HepG2 (cell line): ENCODE data around the gene ATIC. TPM values are rescaled to one million over a fixed set of nuclear protein-coding genes. Genes with fewer than 3 reads are reported as not detected.
A peak's percentile ranks its signal among the peaks of the same experiment; 100 is the strongest.

Experiments
- BCL6 ChIP-seq: IDR thresholded peaks from 2 replicates; pipeline ENCODE4 v1.6.1; 2016; ENCODE audit warnings: missing genetic modification reagents, missing compliant biosample characterization
- CHCHD3 ChIP-seq: sonication (generic); formaldehyde crosslinking; IDR thresholded peaks from 2 replicates; pipeline ENCODE4 v1.8.0; 2022; ENCODE audit warnings: mild to moderate bottlenecking, missing genetic modification reagents, moderate library complexity
- KLF6 ChIP-seq: IDR thresholded peaks from 2 replicates; pipeline ENCODE4 v1.8.0; 2016; ENCODE audit warnings: missing biosample characterization, missing genetic modification reagents
- MAFF ChIP-seq: IDR thresholded peaks from 2 replicates; pipeline ENCODE4 v1.6.1; 2011; ENCODE audit warnings: low read depth, low read length, improper control_type of control experiment
- MEIS2 ChIP-seq: sonication (generic); formaldehyde crosslinking; IDR thresholded peaks from 2 replicates; pipeline ENCODE4 v1.9.0; 2021; ENCODE audit warnings: mild to moderate bottlenecking, missing genetic modification reagents
- SAFB2 ChIP-seq: sonication (generic); formaldehyde crosslinking; IDR thresholded peaks from 2 replicates; pipeline ENCODE4 v1.5.1; 2020; ENCODE audit warnings: missing genetic modification reagents, low read depth, mild to moderate bottlenecking, borderline replicate concordance
- SETDB1 ChIP-seq: sonication (generic); formaldehyde crosslinking; IDR thresholded peaks from 2 replicates; pipeline ENCODE4 v1.5.1; 2020; ENCODE audit warnings: missing genetic modification reagents, mild to moderate bottlenecking, borderline replicate concordance
- ZNF550 ChIP-seq: sonication (generic); formaldehyde crosslinking; IDR thresholded peaks from 2 replicates; pipeline ENCODE4 v1.4.0; 2020; ENCODE audit warnings: mild to moderate bottlenecking, missing genetic modification reagents, borderline replicate concordance
- polyA plus RNA-seq, 8 experiments: library from polyadenylated mRNA; depleted of rRNA in 3 of 8; stranded (reverse) in 7 of 8; unstranded in 1 of 8; fragments of >200 nt; fragmentation: Illumina TruSeq in 4 of 8; extraction: Trizol in 4 of 8; gene quantifications; 2 replicates each; pipeline versions ENCODE4 v1.2.1 to v1.2.3, GENCODE V29; 2011 to 2016; ENCODE audit warnings: low read depth in 4 of 8, missing spikeins in 1 of 8, mixed read lengths in 1 of 8; ENCODE audit not compliant: insufficient read depth in 1 of 8
- total RNA-seq, 5 experiments: library from RNA; depleted of rRNA; stranded (reverse); fragments of >200 nt; fragmentation: Illumina TruSeq; extraction: Trizol; gene quantifications; 2 replicates each; pipeline ENCODE4 v1.2.3, GENCODE V29; 2016; ENCODE audit warnings: low read depth in 1 of 5
- TF ChIP-seq, protein P1 (sequence below): sonication (generic); formaldehyde crosslinking; IDR thresholded peaks from 2 replicates; pipeline ENCODE4 v1.5.1; 2020; ENCODE audit warnings: mild to moderate bottlenecking, missing genetic modification reagents, moderate library complexity
- TF ChIP-seq, protein P2 (sequence below): sonication (generic); formaldehyde crosslinking; IDR thresholded peaks from 2 replicates; pipeline ENCODE4 v1.8.1; 2023; ENCODE audit warnings: missing genetic modification reagents, inconsistent platforms, borderline replicate concordance
- TF ChIP-seq, protein P3 (sequence below): sonication (generic); formaldehyde crosslinking; IDR thresholded peaks from 2 replicates; pipeline ENCODE4 v1.4.0; 2020; ENCODE audit warnings: missing genetic modification reagents
- TF ChIP-seq, protein P4 (sequence below): sonication (generic); formaldehyde crosslinking; IDR thresholded peaks from 2 replicates; pipeline ENCODE4 v1.4.0; 2020; ENCODE audit warnings: missing genetic modification reagents, borderline replicate concordance
- TF ChIP-seq, protein P5 (sequence below): sonication (generic); formaldehyde crosslinking; IDR thresholded peaks from 2 replicates; pipeline ENCODE4 v1.8.0; 2022; ENCODE audit warnings: mild to moderate bottlenecking, missing genetic modification reagents, moderate library complexity

The ATIC gene
- total and polyA plus RNA-seq, 2 of the 13 experiments (the other 11 are each of a cell fraction or from before 2014, with no cell fraction given), result 89.8 to 146 TPM

DNA sequence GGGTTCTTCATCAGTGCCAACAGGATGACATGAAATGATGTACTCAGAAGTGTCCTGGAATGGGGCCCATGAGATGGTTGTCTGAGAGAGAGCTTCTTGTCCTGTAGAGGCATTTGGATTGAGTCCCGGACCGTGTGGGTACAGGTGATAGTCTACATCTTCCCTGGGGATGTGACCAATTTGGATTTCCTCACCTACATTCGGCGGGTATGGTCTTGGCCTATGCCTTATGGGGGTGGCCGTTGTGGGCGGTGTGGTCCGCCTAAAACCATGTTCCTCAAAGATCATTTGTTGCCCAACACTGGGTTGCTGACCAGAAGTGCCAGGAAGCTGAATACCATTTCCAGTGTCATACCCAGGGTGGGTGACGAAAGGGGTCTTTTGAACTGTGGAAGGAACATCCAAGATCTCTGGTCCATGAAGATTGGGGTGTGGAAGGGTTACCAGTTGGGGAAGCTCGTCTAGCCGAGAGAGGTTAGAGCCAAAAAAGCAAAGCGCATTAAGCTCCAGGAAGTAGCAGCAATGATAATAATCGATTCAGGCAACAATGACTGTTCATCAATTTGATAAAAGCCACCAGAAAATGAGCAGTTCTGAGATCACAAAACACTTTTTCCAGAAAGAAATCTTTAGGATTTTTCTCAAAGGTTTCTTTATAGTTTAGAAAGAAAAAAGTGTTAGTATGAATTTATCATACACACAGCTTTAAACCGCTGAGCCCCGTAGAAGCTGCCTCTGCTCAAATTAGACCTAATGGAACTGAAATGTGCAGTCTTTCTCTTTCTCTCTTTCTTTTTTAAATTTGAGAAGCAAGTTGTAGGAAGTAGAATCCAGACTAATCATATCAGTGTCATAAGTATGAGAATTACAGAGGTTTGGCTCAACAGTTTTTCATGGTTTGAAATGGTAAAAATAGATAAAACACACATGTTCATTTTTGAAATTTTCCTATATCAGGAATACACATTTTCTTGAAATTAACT lies 60.3 kb downstream of the ATIC start (continued):
- TF ChIP-seq, protein P1, sequence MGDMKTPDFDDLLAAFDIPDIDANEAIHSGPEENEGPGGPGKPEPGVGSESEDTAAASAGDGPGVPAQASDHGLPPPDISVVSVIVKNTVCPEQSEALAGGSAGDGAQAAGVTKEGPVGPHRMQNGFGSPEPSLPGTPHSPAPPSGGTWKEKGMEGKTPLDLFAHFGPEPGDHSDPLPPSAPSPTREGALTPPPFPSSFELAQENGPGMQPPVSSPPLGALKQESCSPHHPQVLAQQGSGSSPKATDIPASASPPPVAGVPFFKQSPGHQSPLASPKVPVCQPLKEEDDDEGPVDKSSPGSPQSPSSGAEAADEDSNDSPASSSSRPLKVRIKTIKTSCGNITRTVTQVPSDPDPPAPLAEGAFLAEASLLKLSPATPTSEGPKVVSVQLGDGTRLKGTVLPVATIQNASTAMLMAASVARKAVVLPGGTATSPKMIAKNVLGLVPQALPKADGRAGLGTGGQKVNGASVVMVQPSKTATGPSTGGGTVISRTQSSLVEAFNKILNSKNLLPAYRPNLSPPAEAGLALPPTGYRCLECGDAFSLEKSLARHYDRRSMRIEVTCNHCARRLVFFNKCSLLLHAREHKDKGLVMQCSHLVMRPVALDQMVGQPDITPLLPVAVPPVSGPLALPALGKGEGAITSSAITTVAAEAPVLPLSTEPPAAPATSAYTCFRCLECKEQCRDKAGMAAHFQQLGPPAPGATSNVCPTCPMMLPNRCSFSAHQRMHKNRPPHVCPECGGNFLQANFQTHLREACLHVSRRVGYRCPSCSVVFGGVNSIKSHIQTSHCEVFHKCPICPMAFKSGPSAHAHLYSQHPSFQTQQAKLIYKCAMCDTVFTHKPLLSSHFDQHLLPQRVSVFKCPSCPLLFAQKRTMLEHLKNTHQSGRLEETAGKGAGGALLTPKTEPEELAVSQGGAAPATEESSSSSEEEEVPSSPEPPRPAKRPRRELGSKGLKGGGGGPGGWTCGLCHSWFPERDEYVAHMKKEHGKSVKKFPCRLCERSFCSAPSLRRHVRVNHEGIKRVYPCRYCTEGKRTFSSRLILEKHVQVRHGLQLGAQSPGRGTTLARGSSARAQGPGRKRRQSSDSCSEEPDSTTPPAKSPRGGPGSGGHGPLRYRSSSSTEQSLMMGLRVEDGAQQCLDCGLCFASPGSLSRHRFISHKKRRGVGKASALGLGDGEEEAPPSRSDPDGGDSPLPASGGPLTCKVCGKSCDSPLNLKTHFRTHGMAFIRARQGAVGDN (CRISPR knock-in tag), result no peak
- TF ChIP-seq CHCHD3 (no peak), MAFF (no peak), BCL6 (CRISPR knock-in tag) (no peak), SAFB2 (CRISPR knock-in tag) (no peak), KLF6 (CRISPR knock-in tag) (no peak), MEIS2 (CRISPR knock-in tag) (peak; percentile 50; the same call in 1 of the 2 replicates), SETDB1 (CRISPR knock-in tag) (no peak), ZNF550 (CRISPR knock-in tag) (no peak)
- TF ChIP-seq, protein P2, sequence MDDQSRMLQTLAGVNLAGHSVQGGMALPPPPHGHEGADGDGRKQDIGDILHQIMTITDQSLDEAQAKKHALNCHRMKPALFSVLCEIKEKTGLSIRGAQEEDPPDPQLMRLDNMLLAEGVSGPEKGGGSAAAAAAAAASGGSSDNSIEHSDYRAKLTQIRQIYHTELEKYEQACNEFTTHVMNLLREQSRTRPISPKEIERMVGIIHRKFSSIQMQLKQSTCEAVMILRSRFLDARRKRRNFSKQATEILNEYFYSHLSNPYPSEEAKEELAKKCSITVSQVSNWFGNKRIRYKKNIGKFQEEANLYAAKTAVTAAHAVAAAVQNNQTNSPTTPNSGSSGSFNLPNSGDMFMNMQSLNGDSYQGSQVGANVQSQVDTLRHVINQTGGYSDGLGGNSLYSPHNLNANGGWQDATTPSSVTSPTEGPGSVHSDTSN, result no peak
- TF ChIP-seq, protein P3, sequence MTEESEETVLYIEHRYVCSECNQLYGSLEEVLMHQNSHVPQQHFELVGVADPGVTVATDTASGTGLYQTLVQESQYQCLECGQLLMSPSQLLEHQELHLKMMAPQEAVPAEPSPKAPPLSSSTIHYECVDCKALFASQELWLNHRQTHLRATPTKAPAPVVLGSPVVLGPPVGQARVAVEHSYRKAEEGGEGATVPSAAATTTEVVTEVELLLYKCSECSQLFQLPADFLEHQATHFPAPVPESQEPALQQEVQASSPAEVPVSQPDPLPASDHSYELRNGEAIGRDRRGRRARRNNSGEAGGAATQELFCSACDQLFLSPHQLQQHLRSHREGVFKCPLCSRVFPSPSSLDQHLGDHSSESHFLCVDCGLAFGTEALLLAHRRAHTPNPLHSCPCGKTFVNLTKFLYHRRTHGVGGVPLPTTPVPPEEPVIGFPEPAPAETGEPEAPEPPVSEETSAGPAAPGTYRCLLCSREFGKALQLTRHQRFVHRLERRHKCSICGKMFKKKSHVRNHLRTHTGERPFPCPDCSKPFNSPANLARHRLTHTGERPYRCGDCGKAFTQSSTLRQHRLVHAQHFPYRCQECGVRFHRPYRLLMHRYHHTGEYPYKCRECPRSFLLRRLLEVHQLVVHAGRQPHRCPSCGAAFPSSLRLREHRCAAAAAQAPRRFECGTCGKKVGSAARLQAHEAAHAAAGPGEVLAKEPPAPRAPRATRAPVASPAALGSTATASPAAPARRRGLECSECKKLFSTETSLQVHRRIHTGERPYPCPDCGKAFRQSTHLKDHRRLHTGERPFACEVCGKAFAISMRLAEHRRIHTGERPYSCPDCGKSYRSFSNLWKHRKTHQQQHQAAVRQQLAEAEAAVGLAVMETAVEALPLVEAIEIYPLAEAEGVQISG (CRISPR knock-in tag), result 0 out of 2 replicates have a peak, but pooled peaks have one; percentile 17
- TF ChIP-seq, protein P4, sequence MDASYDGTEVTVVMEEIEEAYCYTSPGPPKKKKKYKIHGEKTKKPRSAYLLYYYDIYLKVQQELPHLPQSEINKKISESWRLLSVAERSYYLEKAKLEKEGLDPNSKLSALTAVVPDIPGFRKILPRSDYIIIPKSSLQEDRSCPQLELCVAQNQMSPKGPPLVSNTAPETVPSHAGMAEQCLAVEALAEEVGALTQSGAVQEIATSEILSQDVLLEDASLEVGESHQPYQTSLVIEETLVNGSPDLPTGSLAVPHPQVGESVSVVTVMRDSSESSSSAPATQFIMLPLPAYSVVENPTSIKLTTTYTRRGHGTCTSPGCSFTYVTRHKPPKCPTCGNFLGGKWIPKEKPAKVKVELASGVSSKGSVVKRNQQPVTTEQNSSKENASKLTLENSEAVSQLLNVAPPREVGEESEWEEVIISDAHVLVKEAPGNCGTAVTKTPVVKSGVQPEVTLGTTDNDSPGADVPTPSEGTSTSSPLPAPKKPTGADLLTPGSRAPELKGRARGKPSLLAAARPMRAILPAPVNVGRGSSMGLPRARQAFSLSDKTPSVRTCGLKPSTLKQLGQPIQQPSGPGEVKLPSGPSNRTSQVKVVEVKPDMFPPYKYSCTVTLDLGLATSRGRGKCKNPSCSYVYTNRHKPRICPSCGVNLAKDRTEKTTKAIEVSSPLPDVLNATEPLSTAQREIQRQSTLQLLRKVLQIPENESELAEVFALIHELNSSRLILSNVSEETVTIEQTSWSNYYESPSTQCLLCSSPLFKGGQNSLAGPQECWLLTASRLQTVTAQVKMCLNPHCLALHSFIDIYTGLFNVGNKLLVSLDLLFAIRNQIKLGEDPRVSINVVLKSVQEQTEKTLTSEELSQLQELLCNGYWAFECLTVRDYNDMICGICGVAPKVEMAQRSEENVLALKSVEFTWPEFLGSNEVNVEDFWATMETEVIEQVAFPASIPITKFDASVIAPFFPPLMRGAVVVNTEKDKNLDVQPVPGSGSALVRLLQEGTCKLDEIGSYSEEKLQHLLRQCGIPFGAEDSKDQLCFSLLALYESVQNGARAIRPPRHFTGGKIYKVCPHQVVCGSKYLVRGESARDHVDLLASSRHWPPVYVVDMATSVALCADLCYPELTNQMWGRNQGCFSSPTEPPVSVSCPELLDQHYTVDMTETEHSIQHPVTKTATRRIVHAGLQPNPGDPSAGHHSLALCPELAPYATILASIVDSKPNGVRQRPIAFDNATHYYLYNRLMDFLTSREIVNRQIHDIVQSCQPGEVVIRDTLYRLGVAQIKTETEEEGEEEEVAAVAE (CRISPR knock-in tag), result no peak
- TF ChIP-seq, protein P5, sequence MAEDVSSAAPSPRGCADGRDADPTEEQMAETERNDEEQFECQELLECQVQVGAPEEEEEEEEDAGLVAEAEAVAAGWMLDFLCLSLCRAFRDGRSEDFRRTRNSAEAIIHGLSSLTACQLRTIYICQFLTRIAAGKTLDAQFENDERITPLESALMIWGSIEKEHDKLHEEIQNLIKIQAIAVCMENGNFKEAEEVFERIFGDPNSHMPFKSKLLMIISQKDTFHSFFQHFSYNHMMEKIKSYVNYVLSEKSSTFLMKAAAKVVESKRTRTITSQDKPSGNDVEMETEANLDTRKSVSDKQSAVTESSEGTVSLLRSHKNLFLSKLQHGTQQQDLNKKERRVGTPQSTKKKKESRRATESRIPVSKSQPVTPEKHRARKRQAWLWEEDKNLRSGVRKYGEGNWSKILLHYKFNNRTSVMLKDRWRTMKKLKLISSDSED (CRISPR knock-in tag), result no peak
